ENCODE data around the gene LIMS1. TPM values are rescaled to one million over a fixed set of nuclear protein-coding genes. Genes with fewer than 3 reads are reported as not detected.

LIMS1 gene
- total and polyA plus RNA-seq, 2 donors from 2014 or later, result 14.4 to 65.1 TPM

DNA sequence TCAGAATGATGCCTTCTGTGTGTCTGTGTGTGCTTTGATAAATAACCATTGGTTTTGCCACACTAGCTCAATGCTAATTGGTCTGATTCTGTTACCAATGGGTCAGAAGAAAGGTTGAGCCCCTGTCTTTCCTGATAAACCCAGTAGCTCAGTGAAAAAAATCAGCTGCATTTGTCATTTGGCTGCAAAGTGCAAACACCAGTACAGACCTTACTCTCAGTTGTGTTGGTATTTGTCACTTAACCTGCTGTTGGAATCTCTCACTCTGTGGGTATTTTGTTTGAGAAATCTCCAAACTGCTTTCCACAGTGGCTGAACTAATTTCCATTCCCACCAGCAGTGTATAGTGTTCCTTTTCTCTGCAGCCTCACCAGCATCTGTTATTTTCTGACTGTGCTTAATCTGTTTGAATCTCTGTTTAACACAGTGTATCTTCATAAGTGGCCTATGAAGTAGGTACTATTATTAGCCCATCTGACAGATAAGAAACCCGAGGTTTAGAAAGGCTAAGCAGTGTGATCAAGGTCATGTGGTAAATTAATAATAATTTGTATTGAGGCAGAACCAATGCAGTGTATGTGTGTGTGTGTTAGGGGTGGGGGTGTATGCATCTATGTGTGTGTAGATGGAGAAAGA is 26.7 kb downstream of the LIMS1 start:
- DNase-seq (no peak), FAIRE-seq (no peak)
- Histone ChIP-seq H3K27ac (ENCODE audit: low read depth in 2 of 2, low read length in 2 of 2) (no peak overlapping the region), H3K9me3 (ENCODE audit: control insufficient read depth in 2 of 3, insufficient read depth in 1 of 3, low read length in 3 of 3) (peaks cover 0 to 4% (median 0%) of the 10 kb centered on the region in 3 donors), H3K4me3 (ENCODE audit: low read length in 3 of 3) (no peak overlapping the region), H3K9ac (ENCODE audit: low read length in 3 of 3) (no peak overlapping the region), H3K27me3 (ENCODE audit: control insufficient read depth, insufficient read depth, low read length) (no peaks in the 10 kb centered on the region), H3K36me3 (ENCODE audit: control insufficient read depth in 2 of 3, insufficient read depth in 3 of 3, low read length in 3 of 3) (no peaks in the 10 kb centered on the region), H3K4me1 (ENCODE audit: control insufficient read depth in 2 of 3, insufficient read depth in 2 of 3, low read depth in 1 of 3, low read length in 3 of 3) (peaks cover 0 to 18% (median 9%) of the 10 kb centered on the region in 3 donors)
- TF ChIP-seq, protein P1, sequence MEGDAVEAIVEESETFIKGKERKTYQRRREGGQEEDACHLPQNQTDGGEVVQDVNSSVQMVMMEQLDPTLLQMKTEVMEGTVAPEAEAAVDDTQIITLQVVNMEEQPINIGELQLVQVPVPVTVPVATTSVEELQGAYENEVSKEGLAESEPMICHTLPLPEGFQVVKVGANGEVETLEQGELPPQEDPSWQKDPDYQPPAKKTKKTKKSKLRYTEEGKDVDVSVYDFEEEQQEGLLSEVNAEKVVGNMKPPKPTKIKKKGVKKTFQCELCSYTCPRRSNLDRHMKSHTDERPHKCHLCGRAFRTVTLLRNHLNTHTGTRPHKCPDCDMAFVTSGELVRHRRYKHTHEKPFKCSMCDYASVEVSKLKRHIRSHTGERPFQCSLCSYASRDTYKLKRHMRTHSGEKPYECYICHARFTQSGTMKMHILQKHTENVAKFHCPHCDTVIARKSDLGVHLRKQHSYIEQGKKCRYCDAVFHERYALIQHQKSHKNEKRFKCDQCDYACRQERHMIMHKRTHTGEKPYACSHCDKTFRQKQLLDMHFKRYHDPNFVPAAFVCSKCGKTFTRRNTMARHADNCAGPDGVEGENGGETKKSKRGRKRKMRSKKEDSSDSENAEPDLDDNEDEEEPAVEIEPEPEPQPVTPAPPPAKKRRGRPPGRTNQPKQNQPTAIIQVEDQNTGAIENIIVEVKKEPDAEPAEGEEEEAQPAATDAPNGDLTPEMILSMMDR (IDR thresholded peaks at IDR 0.05; ENCODE audit: borderline replicate concordance, extremely low read depth, insufficient read depth), result no peak
- intact Hi-C loops (cut with DNase I), result no loop called here

DNA sequence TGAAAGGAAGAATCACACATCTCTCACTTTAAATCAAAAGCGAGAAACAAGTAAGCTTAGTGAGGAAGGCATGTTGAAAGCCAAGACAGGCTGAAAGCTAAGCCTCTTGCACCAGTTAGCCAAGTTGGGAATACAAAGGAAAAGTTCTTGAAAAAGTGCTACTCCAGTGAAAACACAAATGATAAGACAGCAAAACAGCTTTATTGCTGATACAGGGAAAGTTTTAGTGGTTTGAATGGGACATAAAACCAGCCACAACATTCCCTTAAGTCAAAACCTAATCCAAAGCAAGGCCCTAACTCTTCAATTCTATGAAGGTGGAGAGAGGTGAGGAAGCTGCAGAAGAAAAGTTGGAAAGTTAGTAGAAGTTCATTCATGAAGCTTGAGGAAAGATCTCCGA is 28.0 kb downstream of the LIMS1 start:
- DNase-seq (no peak), FAIRE-seq (no peak)
- Histone ChIP-seq H3K9me3 (ENCODE audit: control insufficient read depth in 2 of 3, insufficient read depth in 1 of 3, low read length in 3 of 3) (peaks cover 0 to 4% (median 0%) of the 10 kb centered on the region in 3 donors), H3K27ac (ENCODE audit: low read depth in 2 of 2, low read length in 2 of 2) (no peak overlapping the region), H3K4me1 (ENCODE audit: control insufficient read depth in 2 of 3, insufficient read depth in 2 of 3, low read depth in 1 of 3, low read length in 3 of 3) (peaks cover 0 to 18% (median 6%) of the 10 kb centered on the region in 3 donors), H3K4me3 (ENCODE audit: low read length in 3 of 3) (no peak overlapping the region), H3K27me3 (ENCODE audit: control insufficient read depth, insufficient read depth, low read length) (no peaks in the 10 kb centered on the region), H3K36me3 (ENCODE audit: control insufficient read depth in 2 of 3, insufficient read depth in 3 of 3, low read length in 3 of 3) (no peaks in the 10 kb centered on the region), H3K9ac (ENCODE audit: low read length in 3 of 3) (no peak overlapping the region)
- TF ChIP-seq, protein P1 (IDR thresholded peaks at IDR 0.05; ENCODE audit: borderline replicate concordance, extremely low read depth, insufficient read depth), result no peak
- intact Hi-C loops (cut with DNase I), result no loop called here

DNA sequence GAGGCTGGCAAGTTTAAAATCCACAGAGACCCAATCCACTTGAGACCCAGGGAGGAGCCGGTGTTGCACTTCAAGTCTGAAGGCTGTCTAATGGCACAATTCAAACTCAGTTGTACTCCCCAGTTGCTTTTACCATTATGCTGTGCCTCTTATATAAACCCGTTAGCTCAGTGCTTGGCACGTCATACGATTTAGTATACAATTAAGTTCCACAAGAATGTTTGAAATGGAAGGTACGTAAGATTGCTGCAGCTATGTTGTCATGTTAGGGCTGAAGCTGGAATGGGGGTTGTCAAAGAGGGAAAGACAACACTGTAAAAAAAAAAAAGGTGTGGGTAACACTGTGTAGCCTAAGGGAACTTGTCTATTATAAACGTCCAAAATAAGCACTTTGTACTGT is 30.2 kb downstream of the LIMS1 start:
- peaks cover 0 to 11% (median 6%) of the 10 kb centered on the region in 3 donors for H3K4me1 ChIP-seq (ENCODE audit: control insufficient read depth in 2 of 3, insufficient read depth in 2 of 3, low read depth in 1 of 3, low read length in 3 of 3)
- no peaks in the 10 kb centered on the region for H3K27me3 ChIP-seq (ENCODE audit: control insufficient read depth, insufficient read depth, low read length)
- FAIRE-seq, result no peak
- H3K9ac ChIP-seq (ENCODE audit: low read length in 3 of 3), result no peak overlapping the region
- intact Hi-C loops (cut with DNase I), result no loop called here
- no peak overlapping the region for H3K27ac ChIP-seq (ENCODE audit: low read depth in 2 of 2, low read length in 2 of 2)
- H3K36me3 ChIP-seq (ENCODE audit: control insufficient read depth in 2 of 3, insufficient read depth in 3 of 3, low read length in 3 of 3), result no peaks in the 10 kb centered on the region
- H3K4me3 ChIP-seq (ENCODE audit: low read length in 3 of 3), result no peak overlapping the region
- TF ChIP-seq, protein P1 (IDR thresholded peaks at IDR 0.05; ENCODE audit: borderline replicate concordance, extremely low read depth, insufficient read depth), result no peak
- DNase-seq, result no peak
- H3K9me3 ChIP-seq (ENCODE audit: control insufficient read depth in 2 of 3, insufficient read depth in 1 of 3, low read length in 3 of 3), result peaks cover 0 to 4% (median 0%) of the 10 kb centered on the region in 3 donors

All from kidney (tissue), 14 donors.